ENCODE data around the gene NTHL1.
A peak's percentile ranks its signal among the peaks of the same experiment; 100 is the strongest.
"Not testable (repeated sequence)": the region's sequence is repeated elsewhere in the genome, so short reads cannot be mapped to it uniquely, and the experiment has no call there.

Gene NTHL1

GRCh38 chr16:2035431-2036199, 12.0 kb downstream of the NTHL1 start:
- no peak for TF ChIP-seq CTCF (IDR thresholded peaks at IDR 0.05)

GRCh38 chr16:2034696-2035430, 12.8 kb downstream of the NTHL1 start:
- TF ChIP-seq CTCF (IDR thresholded peaks at IDR 0.05): no peak
- Histone ChIP-seq H3K4me2 (ENCODE audit: low read length) (no peak overlapping the region), H3K9me3 (ENCODE audit: control insufficient read depth, low read length) (no peaks in the 10 kb centered on the region), H3K4me3 (ENCODE audit: low read depth, low read length) (no peak overlapping the region), H3K36me3 (ENCODE audit: control insufficient read depth, insufficient read depth, low read length) (no peaks in the 10 kb centered on the region), H3K27ac (no peak overlapping the region), H3K9ac (no peak overlapping the region), H2AFZ (no peak overlapping the region), H3K4me1 (no peaks in the 10 kb centered on the region), H3K27me3 (ENCODE audit: control insufficient read depth, insufficient read depth, low read length) (no peaks in the 10 kb centered on the region), H3K79me2 (no peaks in the 10 kb centered on the region)

More at GRCh38 chr16:2035431-2036199, 12.0 kb downstream of the NTHL1 start:
- Histone ChIP-seq H3K79me2 (no peaks in the 10 kb centered on the region), H3K9ac (no peak overlapping the region), H3K4me3 (ENCODE audit: low read depth, low read length) (no peak overlapping the region), H3K4me1 (no peaks in the 10 kb centered on the region), H3K9me3 (ENCODE audit: control insufficient read depth, low read length) (no peaks in the 10 kb centered on the region), H3K36me3 (ENCODE audit: control insufficient read depth, insufficient read depth, low read length) (no peaks in the 10 kb centered on the region), H3K27ac (peak overlapping the region; percentile 9), H2AFZ (no peak overlapping the region), H3K4me2 (ENCODE audit: low read length) (no peak overlapping the region), H3K27me3 (ENCODE audit: control insufficient read depth, insufficient read depth, low read length) (no peaks in the 10 kb centered on the region)

GRCh38 chr16:2033909-2034695, 13.5 kb downstream of the NTHL1 start:
- not testable (repeated sequence) for H3K36me3 ChIP-seq (ENCODE audit: control insufficient read depth, insufficient read depth, low read length); H3K4me2 ChIP-seq (ENCODE audit: low read length); H3K4me1 ChIP-seq; H3K9me3 ChIP-seq (ENCODE audit: control insufficient read depth, low read length); H3K9ac ChIP-seq; H3K27me3 ChIP-seq (ENCODE audit: control insufficient read depth, insufficient read depth, low read length); H3K79me2 ChIP-seq; H2AFZ ChIP-seq
- H3K4me3 ChIP-seq (ENCODE audit: low read depth, low read length): peak overlapping the region; percentile 14
- peak overlapping the region; percentile 51 for H3K27ac ChIP-seq

GRCh38 chr16:2033057-2033908, 14.4 kb downstream of the NTHL1 start:
- H3K9ac ChIP-seq: no peak overlapping the region
- TF ChIP-seq CTCF (IDR thresholded peaks at IDR 0.05): no peak
- H3K4me1 ChIP-seq: no peaks in the 10 kb centered on the region

More at GRCh38 chr16:2033057-2033908, 14.4 kb downstream of the NTHL1 start:
- H3K36me3 ChIP-seq (ENCODE audit: control insufficient read depth, insufficient read depth, low read length): no peaks in the 10 kb centered on the region
- no peak overlapping the region for H2AFZ ChIP-seq
- H3K4me3 ChIP-seq (ENCODE audit: low read depth, low read length): peak overlapping the region; percentile 14
- no peaks in the 10 kb centered on the region for H3K79me2 ChIP-seq
- H3K9me3 ChIP-seq (ENCODE audit: control insufficient read depth, low read length): no peaks in the 10 kb centered on the region
- no peak overlapping the region for H3K4me2 ChIP-seq (ENCODE audit: low read length)
- no peaks in the 10 kb centered on the region for H3K27me3 ChIP-seq (ENCODE audit: control insufficient read depth, insufficient read depth, low read length)
- H3K27ac ChIP-seq: peak overlapping the region; percentile 51

Measured in parathyroid adenoma (tissue), 2 donors.